GM08714 (cell line): Measurements from ENCODE around the gene ULBP2.

Experiments used
- H3K4me3 ChIP-seq: fragments of 200-500 bp; sonication (Bioruptor generic); 2 replicates; pipeline ENCODE4 v1.5.1; 2014; ENCODE audit warnings: mild to moderate bottlenecking, low read length, inconsistent platforms
- ZNF274 ChIP-seq: IDR thresholded peaks from 2 replicates; pipeline ENCODE4 v1.6.1; 2012; ENCODE audit warnings: mild to moderate bottlenecking, low read depth, low read length

Gene ULBP2, protein sequence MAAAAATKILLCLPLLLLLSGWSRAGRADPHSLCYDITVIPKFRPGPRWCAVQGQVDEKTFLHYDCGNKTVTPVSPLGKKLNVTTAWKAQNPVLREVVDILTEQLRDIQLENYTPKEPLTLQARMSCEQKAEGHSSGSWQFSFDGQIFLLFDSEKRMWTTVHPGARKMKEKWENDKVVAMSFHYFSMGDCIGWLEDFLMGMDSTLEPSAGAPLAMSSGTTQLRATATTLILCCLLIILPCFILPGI

GRCh38 chr6:149941583-149942460 lies at the start of gene ULBP2:
ULBP2 (plus strand) TSS chr6:149942014; CDS start chr6:149942073, 59 bp downstream.
- H3K4me3 ChIP-seq, result peak within 1 kb of the TSS; percentile 9
- no peak for TF ChIP-seq ZNF274

GRCh38 chr6:149895048-149895590 lies 46.7 kb upstream of the ULBP2 start:
- no peak overlapping the region for H3K4me3 ChIP-seq
- no peak for TF ChIP-seq ZNF274

- TF ChIP-seq ZNF274, result no peak
Observed at GRCh38 chr6:149895833-149896271, 46.0 kb upstream of the ULBP2 start.

GRCh38 chr6:149896491-149896890 lies 45.3 kb upstream of the ULBP2 start:
- no peak overlapping the region for H3K4me3 ChIP-seq
- no peak for TF ChIP-seq ZNF274

More at GRCh38 chr6:149895833-149896271, 46.0 kb upstream of the ULBP2 start:
- H3K4me3 ChIP-seq, result no peak overlapping the region

DNA sequence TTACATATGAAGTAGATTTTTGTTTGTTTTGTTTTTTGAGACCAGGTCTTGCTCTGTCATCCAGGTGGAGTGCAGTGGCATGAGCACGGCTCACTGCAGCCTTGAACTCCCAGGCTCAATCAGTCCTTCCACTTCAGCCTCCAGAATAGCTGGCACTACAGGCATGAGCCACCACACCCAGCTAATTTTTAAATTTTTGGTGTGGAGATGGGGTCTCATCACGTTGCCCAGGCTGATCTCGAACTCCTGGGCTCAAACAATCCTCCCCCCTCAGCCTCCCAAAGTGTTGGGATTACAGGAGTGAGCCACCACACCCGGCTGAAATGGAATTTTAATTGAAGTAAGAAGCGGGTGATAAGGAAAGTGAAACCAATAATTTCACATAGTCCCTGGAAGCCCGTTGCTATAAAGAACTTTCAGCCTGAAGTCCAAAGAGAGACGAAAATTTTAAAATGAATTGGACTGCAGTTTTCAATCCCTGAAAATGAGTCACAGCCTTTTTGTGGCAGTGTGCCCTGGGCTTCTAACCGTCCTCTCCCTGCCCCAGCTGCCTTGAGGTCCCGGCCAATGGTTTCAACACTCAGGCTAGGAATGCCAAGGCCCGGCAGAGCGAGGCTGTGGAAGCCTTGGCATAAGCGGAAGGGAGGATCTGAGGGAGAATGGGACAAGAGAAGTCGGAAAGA lies 44.7 kb upstream of the ULBP2 start:
- H3K4me3 ChIP-seq, result no peak overlapping the region
- no peak for TF ChIP-seq ZNF274

GRCh38 chr6:149897855-149898744 lies 43.7 kb upstream of the ULBP2 start, which contains the start of gene RAET1E:
RAET1E (minus strand) TSS chr6:149898113; CDS start chr6:149890901, 7,212 bp downstream.
- no peak for TF ChIP-seq ZNF274
- H3K4me3 ChIP-seq, result no peak within 1 kb of the TSS

- no peak for TF ChIP-seq ZNF274
- H3K4me3 ChIP-seq, result no peak overlapping the region
Observed at GRCh38 chr6:149898966-149899365, 42.8 kb upstream of the ULBP2 start.

DNA sequence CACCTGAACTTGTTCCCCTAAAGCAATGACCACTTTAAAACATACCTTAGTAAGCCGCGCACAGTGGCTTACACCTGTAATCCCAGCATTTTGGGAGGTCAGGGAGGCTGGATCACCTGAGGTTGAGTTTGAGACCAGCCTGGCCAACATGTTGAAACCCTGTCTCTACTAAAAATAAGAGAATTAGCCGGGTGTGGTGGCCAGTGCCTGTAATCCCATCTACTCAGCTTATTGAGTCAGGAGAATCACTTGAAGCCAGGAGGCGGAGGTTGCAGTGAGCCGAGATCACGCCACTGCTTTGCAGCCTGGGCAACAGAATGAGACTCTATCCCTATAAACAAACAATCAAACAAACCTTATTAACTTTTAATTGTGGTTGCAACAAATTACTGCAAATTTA lies 42.3 kb upstream of the ULBP2 start:
- H3K4me3 ChIP-seq, result no peak overlapping the region
- no peak for TF ChIP-seq ZNF274

DNA sequence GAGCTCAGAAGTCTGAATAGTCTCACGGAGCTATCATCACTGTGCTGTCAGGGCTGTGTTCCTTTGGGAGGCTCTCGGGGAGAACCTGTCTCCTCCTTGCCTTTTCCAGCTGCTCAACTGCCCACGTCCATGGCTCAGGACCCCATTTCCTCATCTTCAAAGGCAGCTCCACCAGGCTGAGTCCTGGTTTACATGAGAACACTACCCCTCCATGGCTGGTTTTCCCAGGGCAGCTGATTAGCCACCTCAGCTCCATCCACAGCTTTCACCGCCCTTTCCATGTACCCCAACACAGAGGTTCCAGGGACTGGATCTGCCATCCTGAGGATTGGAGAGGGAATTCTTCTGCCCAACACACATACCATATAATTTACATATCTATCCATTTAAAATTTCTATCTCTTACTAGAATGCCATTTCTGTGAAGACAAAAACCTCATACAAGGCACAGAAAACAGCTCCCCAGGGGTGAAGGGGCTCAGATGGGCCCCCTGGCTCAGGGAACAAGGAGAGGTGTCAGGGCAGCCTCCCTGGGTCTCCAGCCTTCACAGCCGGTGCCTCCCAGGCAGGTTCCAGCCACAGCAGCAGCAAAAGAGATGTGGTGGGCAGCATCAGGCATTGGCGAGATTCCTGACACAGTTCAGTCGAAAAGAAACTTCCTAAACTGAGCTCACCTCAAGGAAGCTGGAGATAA lies 41.7 kb upstream of the ULBP2 start:
- TF ChIP-seq ZNF274, result no peak
- H3K4me3 ChIP-seq, result no peak overlapping the region

GRCh38 chr6:149900620-149901443 lies 41.0 kb upstream of the ULBP2 start:
- no peak for TF ChIP-seq ZNF274
- H3K4me3 ChIP-seq, result no peak overlapping the region

GRCh38 chr6:149901444-149902140 lies 40.2 kb upstream of the ULBP2 start:
- no peak overlapping the region for H3K4me3 ChIP-seq
- no peak for TF ChIP-seq ZNF274
